NOMO-1 treated with DMSO at 0.1 percent for 48 hours (cell line): ENCODE data around the gene HTT.
"Not testable (repeated sequence)": the region's sequence is repeated elsewhere in the genome, so short reads cannot be mapped to it uniquely, and the experiment has no call there.

Source experiments
- DNase-seq: peaks from one replicate; lab custom pipeline; 2025; ENCODE audit not compliant: unreplicated experiment; lab: John Stamatoyannopoulos, UW

HTT gene

DNA sequence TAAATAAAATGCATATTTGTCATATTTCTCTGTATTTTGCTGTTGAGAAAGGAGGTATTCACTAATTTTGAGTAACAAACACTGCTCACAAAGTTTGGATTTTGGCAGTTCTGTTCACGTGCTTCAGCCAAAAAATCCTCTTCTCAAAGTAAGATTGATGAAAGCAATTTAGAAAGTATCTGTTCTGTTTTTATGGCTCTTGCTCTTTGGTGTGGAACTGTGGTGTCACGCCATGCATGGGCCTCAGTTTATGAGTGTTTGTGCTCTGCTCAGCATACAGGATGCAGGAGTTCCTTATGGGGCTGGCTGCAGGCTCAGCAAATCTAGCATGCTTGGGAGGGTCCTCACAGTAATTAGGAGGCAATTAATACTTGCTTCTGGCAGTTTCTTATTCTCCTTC, 3.3 kb downstream of the HTT start:
- DNase-seq = peak; percentile 30

DNA sequence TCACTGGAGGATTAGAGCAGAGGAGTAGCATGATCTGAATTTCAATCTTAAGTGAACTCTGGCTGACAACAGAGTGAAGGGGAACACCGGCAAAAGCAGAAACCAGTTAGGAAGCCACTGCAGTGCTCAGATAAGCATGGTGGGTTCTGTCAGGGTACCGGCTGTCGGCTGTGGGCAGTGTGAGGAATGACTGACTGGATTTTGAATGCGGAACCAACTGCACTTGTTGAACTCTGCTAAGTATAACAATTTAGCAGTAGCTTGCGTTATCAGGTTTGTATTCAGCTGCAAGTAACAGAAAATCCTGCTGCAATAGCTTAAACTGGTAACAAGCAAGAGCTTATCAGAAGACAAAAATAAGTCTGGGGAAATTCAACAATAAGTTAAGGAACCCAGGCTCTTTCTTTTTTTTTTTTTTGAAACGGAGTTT, 5.2 kb downstream of the HTT start:
- DNase-seq = no peak

DNA sequence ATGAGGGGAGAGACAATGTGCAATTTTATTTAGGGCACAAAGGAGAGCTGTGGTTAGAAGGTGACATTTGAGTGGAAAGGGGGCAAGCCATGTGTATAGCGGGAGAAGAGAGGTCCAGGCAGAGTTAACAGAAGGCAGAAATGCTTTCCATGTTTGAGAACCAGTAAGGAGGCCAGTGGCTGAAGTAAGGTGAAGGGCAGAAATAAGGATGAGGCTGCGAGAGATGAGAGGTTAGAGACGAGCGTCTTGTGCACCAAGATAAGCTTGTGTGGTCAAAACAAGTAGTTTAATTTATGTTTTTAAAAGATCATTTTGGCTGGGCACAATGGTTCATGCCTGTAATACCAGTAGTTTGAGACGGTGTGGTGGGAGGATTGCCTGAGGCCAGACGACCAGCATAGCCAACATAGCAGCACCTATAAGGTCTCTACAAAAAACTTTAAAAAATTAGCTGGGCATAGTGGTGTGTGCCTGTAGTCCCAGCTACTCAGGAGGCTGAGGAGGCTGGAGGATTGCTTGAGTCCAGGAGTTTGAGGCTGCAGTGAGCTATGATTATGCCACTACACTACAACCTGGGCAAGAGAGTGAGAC, 8.5 kb downstream of the HTT start:
- DNase-seq = no peak

DNA sequence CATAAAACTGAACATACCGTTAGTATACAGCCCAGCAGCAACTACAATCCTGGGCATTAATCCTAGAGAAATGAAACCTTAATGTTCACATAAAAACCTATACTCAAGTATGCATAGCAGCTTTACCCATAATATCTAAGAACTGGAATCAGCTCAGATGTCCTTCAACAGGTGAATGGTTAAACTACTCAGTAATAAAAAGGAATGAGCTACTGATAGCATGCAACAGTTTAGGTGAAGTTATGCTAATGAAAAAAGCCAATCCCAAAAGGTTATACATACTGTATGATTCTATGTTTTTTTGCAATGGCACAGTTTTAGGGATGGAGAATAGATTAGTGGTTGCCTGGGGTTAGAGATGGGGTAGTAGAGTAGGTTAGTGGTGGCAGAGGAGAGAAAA, 9.3 kb downstream of the HTT start:
- DNase-seq = no peak

DNA sequence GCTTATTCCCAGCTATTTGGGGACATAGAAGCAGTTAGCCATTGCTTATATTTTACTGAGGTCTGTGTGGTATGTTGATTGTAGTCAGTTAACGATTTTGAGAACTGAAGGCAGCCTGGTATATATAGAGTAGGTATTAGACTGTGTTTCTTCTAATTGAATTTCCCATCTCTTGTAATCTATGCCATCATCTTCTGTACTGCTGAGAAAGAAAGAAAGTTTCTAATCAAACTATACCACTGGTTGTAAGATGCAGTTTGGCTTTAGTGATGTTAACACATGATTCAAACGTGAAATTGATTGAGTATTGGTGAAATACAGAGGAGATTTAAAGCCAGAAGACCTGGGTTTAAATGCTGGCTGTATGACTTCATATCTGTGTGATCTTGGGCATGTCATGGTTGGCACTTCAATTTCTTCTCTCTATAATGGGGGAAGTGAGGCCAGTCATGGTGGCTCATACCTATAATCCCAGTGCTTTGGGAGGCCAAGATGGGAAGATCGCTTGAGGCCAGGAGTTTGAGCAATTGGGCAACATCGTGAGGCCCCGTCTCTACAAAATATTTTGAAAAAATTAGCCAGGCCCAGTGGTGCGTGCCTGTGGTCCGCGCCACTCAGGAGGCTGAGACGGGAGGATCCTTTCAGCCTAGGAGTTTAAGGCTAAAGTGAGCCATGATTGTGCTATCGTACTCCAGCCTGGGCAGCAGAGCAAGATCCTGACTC, 11.6 kb downstream of the HTT start:
- no peak for DNase-seq

DNA sequence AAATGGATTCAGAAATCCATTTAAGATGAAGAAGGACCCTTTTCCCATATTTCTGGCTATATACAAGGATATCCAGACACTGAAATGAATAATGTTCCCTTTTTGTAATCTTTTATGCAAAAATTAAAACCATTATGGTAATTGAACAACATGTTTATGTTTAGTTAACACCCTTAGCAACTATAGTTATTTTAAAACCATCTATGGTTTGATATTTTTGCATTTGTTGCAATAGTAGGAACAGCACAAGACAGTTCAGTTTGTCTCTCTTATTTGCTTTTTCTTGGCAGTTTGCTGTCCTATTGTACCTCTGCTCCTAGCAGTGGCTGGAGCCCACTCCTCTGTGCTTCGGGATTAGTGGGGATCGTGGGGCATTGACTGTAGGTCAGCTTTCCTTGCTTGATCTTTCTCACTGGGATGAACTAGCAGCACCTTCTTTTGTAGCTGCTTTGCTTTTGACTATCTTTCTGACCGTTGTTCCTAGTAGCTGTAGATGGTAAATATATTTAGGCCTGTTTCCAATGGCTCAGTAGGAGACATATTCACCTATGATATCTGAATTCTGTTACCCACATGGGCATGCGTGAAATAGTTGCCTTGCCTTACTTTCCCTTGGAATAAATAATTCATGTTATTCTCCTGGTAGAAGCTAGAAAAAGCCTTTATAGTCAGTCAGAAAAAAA, 12.8 kb downstream of the HTT start:
- no peak for DNase-seq

DNA sequence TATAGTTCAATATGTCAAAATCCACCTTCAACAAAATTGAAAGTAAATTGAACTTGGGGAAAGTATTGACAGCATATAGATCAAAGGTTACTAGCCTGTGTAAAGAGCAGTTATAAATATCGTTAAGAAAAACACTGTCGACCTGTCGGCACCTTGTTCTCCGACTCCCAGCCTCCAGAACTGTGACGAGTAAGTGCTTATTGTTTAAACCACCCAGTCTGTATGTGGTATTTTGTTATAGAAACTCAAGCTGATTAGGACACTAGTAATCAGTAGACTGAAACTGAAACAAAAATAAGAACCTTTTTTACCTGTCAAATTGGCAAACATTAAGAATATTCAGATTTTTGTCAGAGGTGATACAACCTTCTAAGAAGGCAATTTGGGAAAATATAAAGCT, 17.0 kb downstream of the HTT start:
- DNase-seq = no peak

DNA sequence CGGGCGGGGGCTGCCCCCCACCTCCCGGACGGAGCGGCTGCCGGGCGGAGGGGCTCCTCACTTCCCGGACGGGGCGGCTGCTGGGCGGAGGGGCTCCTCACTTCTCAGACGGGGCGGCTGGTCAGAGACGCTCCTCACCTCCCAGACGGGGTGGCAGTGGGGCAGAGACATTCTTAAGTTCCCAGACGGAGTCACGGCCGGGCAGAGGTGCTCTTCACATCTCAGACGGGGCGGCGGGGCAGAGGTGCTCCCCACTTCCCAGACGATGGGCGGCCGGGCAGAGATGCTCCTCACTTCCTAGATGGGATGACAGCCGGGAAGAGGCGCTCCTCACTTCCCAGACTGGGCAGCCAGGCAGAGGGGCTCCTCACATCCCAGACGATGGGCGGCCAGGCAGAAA, 20.2 kb downstream of the HTT start:
- DNase-seq = not testable (repeated sequence)

DNA sequence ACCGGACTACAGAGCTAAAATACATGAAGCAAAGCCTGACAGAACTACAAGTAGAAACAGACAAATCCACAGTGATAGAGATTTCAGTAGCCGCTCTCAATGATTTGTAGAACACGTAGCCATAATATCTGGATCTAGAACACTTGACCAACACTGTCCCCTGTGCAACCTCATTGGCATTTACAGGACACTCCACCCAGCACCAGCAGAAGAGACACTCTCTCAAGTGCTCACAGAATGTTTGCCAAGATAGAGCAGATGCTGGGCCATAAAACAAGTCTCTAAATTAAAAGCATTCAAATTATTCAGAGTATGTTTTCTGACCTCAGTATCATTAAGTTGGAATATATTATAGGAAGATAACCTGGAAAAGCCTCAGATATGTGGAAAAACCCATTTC, 21.7 kb downstream of the HTT start:
- DNase-seq = no peak

DNA sequence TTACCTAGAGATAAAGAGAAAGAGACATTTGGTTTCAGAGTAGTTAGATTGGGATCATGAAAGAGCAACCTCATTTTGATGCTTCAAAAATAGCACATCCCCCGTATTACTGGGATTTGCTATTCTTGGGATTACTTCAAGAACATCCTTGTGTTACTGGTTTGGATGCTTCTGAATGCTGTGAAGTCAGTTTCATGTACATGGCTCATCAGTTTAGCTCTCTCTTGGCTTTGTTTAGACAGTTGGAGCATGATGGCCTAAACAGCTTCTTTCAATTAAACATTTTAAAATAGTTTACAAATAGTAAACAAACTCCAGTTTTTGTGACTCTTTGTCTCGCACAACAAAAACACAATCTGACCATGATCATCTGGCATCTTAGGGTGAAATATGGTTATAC, 23.9 kb downstream of the HTT start:
- DNase-seq = no peak

DNA sequence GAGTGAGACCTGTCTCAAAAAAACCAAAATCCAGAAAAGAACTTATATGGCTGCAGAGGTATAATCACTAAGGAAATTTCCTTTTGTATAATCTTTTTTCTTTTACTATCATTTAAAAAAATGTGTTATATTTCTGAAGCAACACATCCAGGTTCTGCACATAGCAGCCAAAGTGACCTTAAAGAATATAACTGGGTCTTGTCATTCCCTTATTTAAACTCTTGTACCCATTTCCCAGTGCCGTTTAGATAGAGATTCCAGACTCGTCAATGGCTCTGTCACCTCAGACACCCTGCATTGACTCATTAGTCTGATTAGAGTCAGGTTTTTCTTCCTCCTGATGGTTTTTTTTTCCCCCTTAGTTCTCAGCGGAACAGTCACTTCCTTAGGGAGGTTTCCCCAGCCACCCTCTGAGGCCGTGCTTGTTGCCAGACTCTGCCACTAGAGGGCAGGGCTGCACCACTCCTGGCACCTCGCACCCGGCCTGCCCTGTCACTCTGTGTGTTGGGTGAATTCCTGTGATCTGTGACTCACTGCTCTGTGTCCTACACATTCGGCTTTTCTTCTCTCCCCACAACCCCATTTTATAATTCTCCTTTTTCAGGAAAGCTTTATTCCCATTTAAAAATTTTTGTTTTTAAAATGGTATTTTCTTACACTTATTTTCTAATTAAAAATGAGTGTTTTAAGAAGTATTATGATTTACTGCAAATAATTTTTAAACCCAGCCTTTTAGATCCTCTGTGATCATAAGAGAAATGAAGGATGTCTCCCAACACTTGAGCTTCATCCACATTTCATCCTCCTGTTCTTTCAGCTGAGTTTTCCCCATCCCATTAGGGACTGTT, 32.1 kb downstream of the HTT start:
- DNase-seq = peak; percentile 76

DNA sequence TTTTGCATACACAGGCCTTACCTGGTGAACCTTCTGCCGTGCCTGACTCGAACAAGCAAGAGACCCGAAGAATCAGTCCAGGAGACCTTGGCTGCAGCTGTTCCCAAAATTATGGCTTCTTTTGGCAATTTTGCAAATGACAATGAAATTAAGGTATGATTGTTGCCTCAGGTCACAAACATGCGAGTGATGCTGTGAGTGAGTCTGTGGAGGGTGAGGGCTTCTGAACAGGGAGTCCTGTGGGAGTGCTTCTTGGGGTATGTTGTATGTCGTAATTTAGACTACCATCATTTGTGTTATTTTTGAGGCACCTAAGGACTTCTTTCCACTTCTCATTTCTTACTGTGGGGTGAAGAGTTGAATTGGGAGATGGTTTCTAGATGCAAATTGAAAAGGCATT, 32.8 kb downstream of the HTT start:
- no peak for DNase-seq

DNA sequence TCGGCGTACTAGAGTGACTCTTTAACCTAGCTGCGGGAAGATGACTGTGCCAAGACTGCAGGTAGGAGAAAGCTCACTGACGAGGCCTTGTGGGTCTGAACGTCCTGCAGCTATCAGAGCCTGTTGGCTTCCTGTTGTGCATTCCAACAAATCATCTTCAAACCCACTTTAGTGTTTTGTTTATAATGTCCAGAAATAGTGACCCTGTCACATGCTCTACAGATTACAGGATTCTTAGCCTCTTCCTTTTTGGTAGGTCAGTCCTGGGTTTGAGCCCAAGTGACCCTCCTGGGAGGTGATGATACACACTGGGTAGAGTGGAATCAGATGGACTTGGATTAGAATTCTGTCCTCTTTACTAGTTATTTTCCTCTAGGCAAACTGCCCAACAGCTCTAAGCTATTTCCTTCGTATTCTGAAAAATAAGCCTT, 33.2 kb downstream of the HTT start:
- no peak for DNase-seq

DNA sequence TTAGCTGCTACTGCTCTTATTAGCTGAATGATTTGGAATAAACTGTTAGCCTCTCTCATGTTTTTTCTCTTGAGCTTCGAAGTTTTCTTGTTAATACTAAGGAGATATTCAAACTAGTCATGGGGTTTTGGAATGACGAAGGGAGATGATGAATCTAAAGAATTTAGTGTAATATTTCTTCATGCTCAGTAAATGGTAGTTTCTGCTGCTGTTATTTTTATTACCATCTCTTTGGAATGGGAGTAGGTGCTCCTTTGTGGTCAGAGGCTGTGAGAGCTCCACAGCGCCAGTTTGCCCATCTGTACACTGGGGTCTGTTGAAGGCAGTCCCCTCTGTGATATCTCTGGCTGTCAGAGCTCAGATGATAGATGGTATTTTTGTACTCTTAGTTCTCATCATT, 33.7 kb downstream of the HTT start:
- no peak for DNase-seq

DNA sequence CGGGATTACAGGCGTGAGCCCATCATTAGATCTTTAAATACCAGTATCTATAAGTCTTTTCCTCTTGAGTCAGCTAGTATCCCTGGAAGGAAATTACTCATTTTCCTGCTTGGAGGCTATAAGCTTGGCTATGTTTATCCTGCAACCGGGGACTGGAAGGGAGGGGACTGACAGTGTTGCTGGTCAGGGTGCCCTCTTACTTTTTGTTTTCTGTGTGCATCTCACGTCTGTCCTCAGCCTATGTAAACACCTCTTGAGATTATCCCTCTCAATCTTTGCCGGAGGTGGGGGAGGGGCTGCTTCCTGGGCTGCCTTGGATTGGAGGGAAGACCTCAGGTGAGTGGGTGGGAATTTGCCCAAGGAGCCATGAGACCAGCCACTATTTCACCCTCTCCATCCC, 37.0 kb downstream of the HTT start:
- DNase-seq = no peak

DNA sequence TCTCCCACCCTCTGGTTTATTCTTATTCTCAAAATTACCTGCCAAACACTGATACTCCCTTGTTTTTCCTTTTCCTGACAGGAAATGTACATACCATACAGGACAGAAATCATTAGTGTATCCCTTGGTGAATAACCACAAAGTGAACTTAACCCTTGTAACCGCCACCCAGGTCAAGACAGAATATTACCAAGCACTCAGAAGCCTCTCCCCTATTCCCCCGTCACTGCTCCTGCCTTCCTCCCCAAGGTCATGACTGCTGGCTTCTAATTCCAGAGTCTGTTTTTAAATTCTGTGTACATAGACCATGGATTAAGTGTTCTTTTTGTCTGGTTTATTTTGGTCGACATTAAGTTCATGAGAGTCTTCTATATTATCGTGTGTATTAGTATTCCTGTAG, 37.7 kb downstream of the HTT start:
- no peak for DNase-seq

DNA sequence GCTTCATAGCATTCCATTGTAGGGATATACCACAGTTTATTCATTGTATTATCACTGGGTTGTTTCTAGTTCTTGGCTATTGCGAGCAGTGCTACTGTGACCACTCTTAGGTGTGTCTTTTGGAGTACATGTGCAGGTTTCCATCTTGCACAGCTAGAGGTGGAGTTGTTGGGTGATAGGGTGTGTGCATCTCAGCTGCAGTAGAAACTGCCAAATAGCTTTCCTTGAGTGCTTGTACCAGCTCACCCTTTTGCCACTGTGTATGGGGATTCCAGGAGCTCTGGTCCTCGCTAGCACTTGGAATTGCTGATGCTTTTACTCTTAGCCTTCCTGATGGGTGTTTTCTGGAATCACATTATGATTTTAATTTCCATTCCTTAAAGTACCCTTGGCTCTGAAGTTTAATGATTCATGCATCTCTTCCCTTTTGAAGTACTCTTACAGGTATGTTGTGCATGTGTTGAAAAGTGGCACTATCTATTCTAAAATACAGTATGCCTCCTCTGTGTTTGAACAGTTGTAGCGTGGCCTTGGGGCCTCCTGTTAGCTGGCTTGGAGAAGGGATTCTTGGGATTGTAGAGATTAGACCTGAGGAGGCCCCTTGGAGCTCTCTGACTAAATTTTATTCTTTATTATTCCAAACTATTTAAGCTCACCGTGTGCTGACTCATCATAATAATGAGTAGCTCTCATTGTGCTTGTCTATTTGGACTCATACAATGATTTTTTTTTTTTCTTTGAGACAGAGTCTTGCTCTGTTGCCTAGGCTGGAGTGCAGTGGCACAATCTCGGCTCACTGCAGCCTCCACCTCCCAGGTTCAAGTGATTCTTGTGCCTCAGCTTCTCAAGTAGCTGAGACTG, 38.4 kb downstream of the HTT start:
- DNase-seq = no peak

DNA sequence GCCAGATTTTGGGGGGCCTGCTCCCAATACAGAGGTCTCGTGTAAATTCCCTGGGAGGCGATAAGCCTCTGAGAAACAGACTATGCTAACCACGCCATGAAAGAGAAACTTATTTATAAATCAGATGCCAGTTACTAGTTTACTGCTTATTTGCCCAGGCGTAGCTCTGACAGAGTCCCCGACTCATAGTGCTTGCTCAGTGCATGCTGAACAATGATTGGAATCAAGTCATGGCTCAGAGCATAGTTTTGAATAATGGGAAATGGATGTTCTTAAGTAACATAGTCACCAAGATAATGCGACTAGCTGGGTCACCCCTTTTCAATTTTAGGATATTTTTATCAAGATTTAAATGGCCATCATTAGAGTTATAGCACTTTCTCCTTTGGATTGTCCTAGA, 39.9 kb downstream of the HTT start:
- no peak for DNase-seq

DNA sequence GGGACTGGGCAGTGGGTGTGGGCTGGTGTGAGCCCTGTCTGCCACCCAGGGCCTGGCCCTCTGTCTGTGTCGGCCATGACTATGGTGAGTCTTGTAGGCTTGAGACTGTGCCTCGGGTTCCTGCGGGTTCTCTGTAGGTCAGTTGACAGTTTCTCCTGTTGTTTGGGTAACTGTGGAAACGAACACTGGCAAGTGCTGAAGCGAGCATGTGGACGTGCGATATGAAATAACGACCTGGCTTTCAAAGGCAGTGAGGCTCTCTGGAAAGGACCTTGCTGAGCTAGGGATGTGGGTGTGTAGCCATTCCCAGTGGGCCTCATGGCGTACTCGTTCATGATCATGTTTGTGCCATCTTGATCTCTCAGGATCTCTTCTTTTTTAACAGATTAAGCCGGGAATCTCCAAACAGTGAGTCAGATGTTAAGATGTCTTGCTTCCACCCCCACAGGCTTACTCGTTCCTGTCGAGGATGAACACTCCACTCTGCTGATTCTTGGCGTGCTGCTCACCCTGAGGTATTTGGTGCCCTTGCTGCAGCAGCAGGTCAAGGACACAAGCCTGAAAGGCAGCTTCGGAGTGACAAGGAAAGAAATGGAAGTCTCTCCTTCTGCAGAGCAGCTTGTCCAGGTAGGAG, 41.3 kb downstream of the HTT start:
- peak; percentile 5 for DNase-seq

DNA sequence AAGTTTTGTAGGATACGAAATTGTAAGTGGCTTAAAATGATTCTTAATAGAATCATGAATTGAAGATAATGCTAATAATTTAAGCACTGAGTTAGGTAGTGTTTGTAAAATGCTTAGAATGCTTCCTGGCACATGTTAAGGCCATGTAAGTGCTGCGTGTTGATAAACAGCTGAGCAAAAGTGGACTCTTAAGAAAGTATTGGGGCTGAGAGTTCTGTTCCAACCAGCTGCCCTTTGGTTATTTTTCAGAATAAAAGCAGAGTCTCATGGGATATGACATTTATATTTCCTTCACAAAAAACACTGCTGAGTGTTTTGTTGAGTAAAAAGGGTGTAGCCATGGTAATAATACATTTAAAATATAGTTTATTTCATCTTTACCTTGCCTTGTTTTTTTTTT, 42.5 kb downstream of the HTT start:
- DNase-seq = no peak
